Breast epithelium (tissue), 4 donors: ENCODE data around the gene MCUB. TPM values are rescaled to one million over a fixed set of nuclear protein-coding genes. Genes with fewer than 3 reads are reported as not detected.

ENCODE experiments used
- DNase-seq, 2 donors: peaks; one replicate each; pipeline ENCODE4 v3.0.0-alpha.2; 2019; ENCODE audit warnings: low spot score in 2 of 2
- H3K27ac ChIP-seq, 2 donors: fragments of 200-600 bp; sonication (generic) in 1 of 2; one replicate each; pipeline ENCODE4 v1.5.1; 2016 to 2019; ENCODE audit warnings: mild to moderate bottlenecking in 1 of 2
- H3K27me3 ChIP-seq, 2 donors: fragments of 200-600 bp; sonication (generic) in 1 of 2; one replicate each; pipeline versions ENCODE4 v1.5.1 to v1.6.0; 2017 to 2019; ENCODE audit warnings: control low read depth in 1 of 2, mild to moderate bottlenecking in 1 of 2
- H3K36me3 ChIP-seq: fragments of 200-600 bp; one replicate; pipeline ENCODE4 v1.5.1; 2019
- H3K4me1 ChIP-seq, 2 donors: fragments of 200-600 bp; sonication (generic); one replicate each; pipeline ENCODE4 v1.5.1; 2016 to 2019; ENCODE audit warnings: control low read depth in 1 of 2
- H3K4me3 ChIP-seq, 3 donors: fragments of 200-600 bp; sonication (generic); 1 replicate in 2 of 3; 2 replicates in 1 of 3; pipeline ENCODE4 v1.5.1; 2016 to 2019; ENCODE audit warnings: mild to moderate bottlenecking in 3 of 3, moderate library complexity in 2 of 3
- H3K9me3 ChIP-seq, 2 donors: fragments of 200-600 bp; sonication (generic) in 1 of 2; one replicate each; pipeline ENCODE4 v1.5.1; 2016 to 2019; ENCODE audit warnings: control low read depth in 1 of 2
- CTCF ChIP-seq, 3 donors: fragments of 450-650 bp; IDR thresholded peaks; one replicate each; pipeline ENCODE4 v1.5.1; 2016 to 2017; ENCODE audit warnings: antibody characterized with exemption in 3 of 3, mild to moderate bottlenecking in 3 of 3, moderate library complexity in 3 of 3
- POLR2A ChIP-seq: fragments of 450-650 bp; IDR thresholded peaks from one replicate; pipeline ENCODE4 v1.6.1; 2016; ENCODE audit warnings: antibody characterized with exemption, mild to moderate bottlenecking, moderate library complexity
- POLR2AphosphoS5 ChIP-seq, 3 donors: sonication (generic); formaldehyde crosslinking; IDR thresholded peaks; one replicate each; pipeline ENCODE4 v1.6.1; 2017; ENCODE audit warnings: antibody characterized with exemption in 3 of 3
- intact Hi-C: fragments of 100-400 bp; cut with DNase I; formaldehyde crosslinking; loops from one replicate; pipeline ENCODE4 v1.15.1; 2023; ENCODE audit warnings: low total_unique reads
- total RNA-seq, 3 donors: library from RNA; depleted of rRNA; stranded (reverse); fragments of >200 nt; gene quantifications; one replicate each; pipeline ENCODE4 v1.1.0, GENCODE V29; 2016

Gene MCUB
- total RNA-seq, 3 donors from 2014 or later: 16.4 to 29.4 (median 26.5) TPM

GRCh38 chr4:109640644-109641043 lies 80.6 kb downstream of the MCUB start:
- Histone ChIP-seq H3K9me3 (peaks cover 8 to 18% of the 10 kb centered on the region in 2 donors), H3K4me1 (no peaks in the 10 kb centered on the region), H3K27me3 (no peaks in the 10 kb centered on the region), H3K27ac (no peak overlapping the region), H3K4me3 (no peak overlapping the region), H3K36me3 (no peaks in the 10 kb centered on the region)
- TF ChIP-seq CTCF (IDR thresholded peaks at IDR 0.05) (no peak), POLR2AphosphoS5 (IDR thresholded peaks at IDR 0.05) (no peak), POLR2A (no peak)
- no peak for DNase-seq
- intact Hi-C loops: no loop called here

GRCh38 chr4:109645874-109646710 lies 86.0 kb downstream of the MCUB start:
- TF ChIP-seq POLR2AphosphoS5 (IDR thresholded peaks at IDR 0.05) (no peak), POLR2A (no peak), CTCF (IDR thresholded peaks at IDR 0.05) (no peak)
- no peaks in the 10 kb centered on the region for H3K27me3 ChIP-seq
- intact Hi-C loops: no loop called here
- H3K36me3 ChIP-seq: no peaks in the 10 kb centered on the region
- no peaks in the 10 kb centered on the region for H3K4me1 ChIP-seq
- H3K9me3 ChIP-seq: no peaks in the 10 kb centered on the region
- no peak overlapping the region for H3K4me3 ChIP-seq
- DNase-seq: no peak
- no peak overlapping the region for H3K27ac ChIP-seq

GRCh38 chr4:109648266-109648996 lies 88.4 kb downstream of the MCUB start:
- H3K4me1 ChIP-seq: no peaks in the 10 kb centered on the region
- DNase-seq: no peak
- H3K27me3 ChIP-seq: no peaks in the 10 kb centered on the region
- TF ChIP-seq CTCF (IDR thresholded peaks at IDR 0.05): no peak
- TF ChIP-seq POLR2AphosphoS5 (IDR thresholded peaks at IDR 0.05): no peak
- no peak for TF ChIP-seq POLR2A
- peaks cover 11 to 12% of the 10 kb centered on the region in 2 donors for H3K9me3 ChIP-seq
- H3K4me3 ChIP-seq: no peak overlapping the region
- no peaks in the 10 kb centered on the region for H3K36me3 ChIP-seq
- intact Hi-C loops: no loop called here
- H3K27ac ChIP-seq: no peak overlapping the region

- intact Hi-C loops: no loop called here
These were observed 89.0 kb downstream of the MCUB start for GRCh38 chr4:109648997-109649575.

More at GRCh38 chr4:109648997-109649575, 89.0 kb downstream of the MCUB start:
- Histone ChIP-seq H3K27ac (no peak overlapping the region), H3K4me3 (no peak overlapping the region), H3K9me3 (peaks cover 11 to 12% of the 10 kb centered on the region in 2 donors), H3K27me3 (no peaks in the 10 kb centered on the region), H3K4me1 (no peaks in the 10 kb centered on the region), H3K36me3 (no peaks in the 10 kb centered on the region)
- no peak for DNase-seq
- no peak for TF ChIP-seq CTCF (IDR thresholded peaks at IDR 0.05)
- no peak for TF ChIP-seq POLR2A
- no peak for TF ChIP-seq POLR2AphosphoS5 (IDR thresholded peaks at IDR 0.05)
